HepG2 (cell line): ENCODE measurements around the gene ANKEF1. TPM values are rescaled to one million over a fixed set of nuclear protein-coding genes. Genes with fewer than 3 reads are reported as not detected.
A peak's percentile ranks its signal among the peaks of the same experiment; 100 is the strongest.

ENCODE experiments used
- ATAC-seq: fragments of 200-7000 bp; cut with Tn5 transposase; 3 replicates; pipeline ENCODE4 v1.9.1; 2020; ENCODE audit warnings: mild to moderate bottlenecking, moderate library complexity
- BruUV-seq: library from RNA; stranded (reverse); fragments of 400-500 nt; replicated peaks from 2 replicates; lab custom pipeline; 2021; lab: Mats Ljungman, UMichigan
- CTCF ChIA-PET: fragments of 300-600 bp; formaldehyde crosslinking; extraction: SDS; loops from one replicate; lab custom pipeline; 2021; ENCODE audit warnings: low total read pairs, inconsistent platforms, low intra/inter-chr PET ratio; lab: Yijun Ruan, JAX
- POLR2A ChIA-PET: fragments of 350-600 bp; sonication (Branson Sonifier 250); formaldehyde crosslinking; loops from one replicate; lab custom pipeline; 2020; ENCODE audit warnings: antibody characterized with exemption, inconsistent platforms; lab: Yijun Ruan, JAX
- DNase-seq: peaks from one replicate; pipeline ENCODE4 v3.0.0-alpha.2; 2015; ENCODE audit warnings: low spot score
- FAIRE-seq: peaks from 3 replicates; lab custom pipeline; 2011; peaks lifted over from hg19 to GRCh38; lab: Jason Lieb, UNC
- H2AFZ ChIP-seq: one replicate; pipeline ENCODE4 v1.6.1; 2011; ENCODE audit warnings: low read length, inconsistent platforms
- H3K27ac ChIP-seq: fragments of 300-600 bp; 3 replicates; pipeline ENCODE4 v1.8.0; 2011; ENCODE audit warnings: mixed run types, mild to moderate bottlenecking, mixed read lengths, low read length, inconsistent platforms; ENCODE audit not compliant: insufficient read depth; ENCODE audit errors: extremely low read length
- H3K27me3 ChIP-seq, 2 experiments: fragments of 200-600 bp in 1 of 2; 2 replicates in 1 of 2; 3 replicates in 1 of 2; pipeline versions ENCODE4 v1.6.0 to v1.8.0; 2011; ENCODE audit warnings: low read length in 2 of 2, mild to moderate bottlenecking in 2 of 2, moderate library complexity in 2 of 2, inconsistent platforms in 1 of 2; ENCODE audit not compliant: insufficient read depth in 2 of 2, control insufficient read depth in 1 of 2
- H3K36me3 ChIP-seq, 2 experiments: fragments of 200-600 bp in 1 of 2; replicated peaks in 1 of 2; 2 replicates in 1 of 2; 3 replicates in 1 of 2; pipeline versions ENCODE4 v1.5.1 to v1.8.0; 2011; ENCODE audit warnings: low read length in 2 of 2, inconsistent platforms in 1 of 2; ENCODE audit not compliant: insufficient read depth in 2 of 2, control insufficient read depth in 1 of 2
- H3K4me1 ChIP-seq: 2 replicates; pipeline ENCODE4 v1.5.1; 2012; ENCODE audit warnings: low read length, inconsistent platforms; ENCODE audit not compliant: insufficient read depth
- H3K4me2 ChIP-seq: 2 replicates; pipeline ENCODE4 v1.6.0; 2011; ENCODE audit warnings: low read depth, low read length, inconsistent platforms
- H3K4me3 ChIP-seq, 3 experiments: fragments of 200-600 bp in 1 of 3; sonication (generic), shearing (Covaris generic) in 1 of 3; replicated peaks in 1 of 3; 2 replicates each; pipeline ENCODE4 v1.5.1; 2011 to 2016; ENCODE audit warnings: low read length in 3 of 3, inconsistent platforms in 2 of 3, low read depth in 2 of 3, mild to moderate bottlenecking in 2 of 3, control low read depth in 1 of 3, mixed read lengths in 1 of 3; ENCODE audit not compliant: insufficient read depth in 1 of 3
- H3K79me2 ChIP-seq: one replicate; pipeline ENCODE4 v1.6.1; 2011; ENCODE audit warnings: low read length, inconsistent platforms; ENCODE audit not compliant: insufficient read depth
- H3K9ac ChIP-seq: 2 replicates; pipeline ENCODE4 v1.6.0; 2011; ENCODE audit warnings: mild to moderate bottlenecking, low read depth, low read length, inconsistent platforms; ENCODE audit not compliant: insufficient read depth
- H3K9me3 ChIP-seq: 2 replicates; pipeline ENCODE4 v1.5.1; 2012; ENCODE audit warnings: mild to moderate bottlenecking, low read length
- H4K20me1 ChIP-seq: 2 replicates; pipeline ENCODE4 v1.6.0; 2011; ENCODE audit warnings: inconsistent platforms, mild to moderate bottlenecking, low read length, moderate library complexity; ENCODE audit not compliant: insufficient read depth
- ETV5 ChIP-seq: IDR thresholded peaks from 2 replicates; pipeline ENCODE4 v1.6.1; 2018; ENCODE audit warnings: missing biosample characterization, missing genetic modification reagents, inconsistent platforms, borderline replicate concordance
- FOXJ3 ChIP-seq: sonication (generic); formaldehyde crosslinking; IDR thresholded peaks from 2 replicates; pipeline ENCODE4 v1.4.0; 2020; ENCODE audit warnings: missing genetic modification reagents, mild to moderate bottlenecking, borderline replicate concordance
- MNT ChIP-seq: fragments of 450-650 bp; IDR thresholded peaks from 2 replicates; pipeline ENCODE4 v1.6.1; 2016
- RAD51 ChIP-seq: fragments of 450-650 bp; IDR thresholded peaks from 2 replicates; pipeline ENCODE4 v1.6.1; 2016; ENCODE audit warnings: borderline replicate concordance
- USF2 ChIP-seq, 2 experiments: sonication (generic) in 1 of 2; formaldehyde crosslinking in 1 of 2; IDR thresholded peaks; 2 replicates each; pipeline versions ENCODE4 v1.5.1 to v1.6.1; 2011 to 2020; ENCODE audit warnings: borderline replicate concordance in 1 of 2, low read depth in 1 of 2, low read length in 1 of 2, mild to moderate bottlenecking in 1 of 2, missing genetic modification reagents in 1 of 2, moderate library complexity in 1 of 2
- YEATS4 ChIP-seq: sonication (generic); formaldehyde crosslinking; IDR thresholded peaks from 2 replicates; pipeline ENCODE4 v1.4.0; 2020; ENCODE audit warnings: missing genetic modification reagents, borderline replicate concordance
- ZNF207 ChIP-seq: fragments of 450-650 bp; IDR thresholded peaks from 2 replicates; pipeline ENCODE4 v1.6.1; 2016; ENCODE audit warnings: antibody characterized with exemption, borderline replicate concordance
- ZNF326 ChIP-seq: sonication (generic); formaldehyde crosslinking; IDR thresholded peaks from 2 replicates; pipeline ENCODE4 v1.4.0; 2020; ENCODE audit warnings: missing genetic modification reagents, borderline replicate concordance
- ZNF337 ChIP-seq: sonication (generic); formaldehyde crosslinking; IDR thresholded peaks from 2 replicates; pipeline ENCODE4 v1.5.1; 2020; ENCODE audit warnings: missing genetic modification reagents, low read depth, mild to moderate bottlenecking, borderline replicate concordance
- WGBS: methylation state at CpG from one replicate; pipeline ENCODE4 v1.1.6; 2017; ENCODE audit warnings: low lambda C conversion rate; 5-methylcytosine and 5-hydroxymethylcytosine counted together
- in situ Hi-C: cut with HindIII; loops from 2 replicates; pipeline ENCODE4 v1.10.0; 2017; ENCODE audit warnings: low pct_unique_long_range_greater_than_20kb; ENCODE audit not compliant: extremely low pct_ligation_motif_present
- intact Hi-C: fragments of 100-400 bp; cut with micrococcal nuclease; formaldehyde crosslinking; loops from one replicate; pipeline ENCODE4 v1.10.0; 2022; ENCODE audit not compliant: unreplicated experiment
- polyA plus RNA-seq, 8 experiments: library from polyadenylated mRNA; depleted of rRNA in 3 of 8; stranded (reverse) in 7 of 8; unstranded in 1 of 8; fragments of >200 nt; fragmentation: Illumina TruSeq in 4 of 8; extraction: Trizol in 4 of 8; gene quantifications; 2 replicates each; pipeline versions ENCODE4 v1.2.1 to v1.2.3, GENCODE V29; 2011 to 2016; ENCODE audit warnings: low read depth in 4 of 8, missing spikeins in 1 of 8, mixed read lengths in 1 of 8; ENCODE audit not compliant: insufficient read depth in 1 of 8
- total RNA-seq, 5 experiments: library from RNA; depleted of rRNA; stranded (reverse); fragments of >200 nt; fragmentation: Illumina TruSeq; extraction: Trizol; gene quantifications; 2 replicates each; pipeline ENCODE4 v1.2.3, GENCODE V29; 2016; ENCODE audit warnings: low read depth in 1 of 5

The ANKEF1 gene
- total and polyA plus RNA-seq, 2 of the 13 experiments (the other 11 are each of a cell fraction or from before 2014, with no cell fraction given), result 3.1 to 8.6 TPM

GRCh38 chr20:9995510-9996272 lies 39.1 kb upstream of the ANKEF1 start:
- no peak overlapping the region for H3K4me3 ChIP-seq
- H3K9ac ChIP-seq, result no peak overlapping the region
- H2AFZ ChIP-seq, result no peak overlapping the region
- H3K9me3 ChIP-seq, result no peaks in the 10 kb centered on the region
- no peak overlapping the region for H3K4me2 ChIP-seq
- no peak overlapping the region for H3K27ac ChIP-seq
- DNase-seq (no peak), ATAC-seq (no peak), FAIRE-seq (no peak)
- ChIA-PET CTCF (no interaction called here), POLR2A (no interaction called here)
- 7% methylated on average over 3 of the region's 3 CpGs for WGBS
- no peaks in the 10 kb centered on the region for H3K36me3 ChIP-seq
- no peaks in the 10 kb centered on the region for H3K27me3 ChIP-seq
- BruUV-seq, result no TSS peak
- no peaks in the 10 kb centered on the region for H4K20me1 ChIP-seq
- intact Hi-C loops (no loop called here), in situ Hi-C loops (no loop called here)
- TF ChIP-seq ZNF326, result no peak
- TF ChIP-seq USF2 (IDR thresholded peaks at IDR 0.05; ENCODE audit: low read depth, low read length), result peak; percentile 64
- TF ChIP-seq USF2 (CRISPR knock-in tag; IDR thresholded peaks at IDR 0.05; ENCODE audit: borderline replicate concordance), result no peak
- no peak for TF ChIP-seq FOXJ3 (CRISPR knock-in tag)
- no peak for TF ChIP-seq ETV5 (CRISPR knock-in tag)
- peak; percentile 92 for TF ChIP-seq RAD51
- TF ChIP-seq ZNF337 (CRISPR knock-in tag), result no peak
- peak; percentile 68 for TF ChIP-seq MNT
- no peak for TF ChIP-seq YEATS4 (CRISPR knock-in tag)
- peak; percentile 87; the same call in 1 of the 2 replicates for TF ChIP-seq ZNF207
- H3K4me1 ChIP-seq, result no peaks in the 10 kb centered on the region
- H3K79me2 ChIP-seq, result no peaks in the 10 kb centered on the region
